Measurements from ENCODE around the gene WNT9B. TPM values are rescaled to one million over a fixed set of nuclear protein-coding genes. Genes with fewer than 3 reads are reported as not detected.

Gene WNT9B
- total RNA-seq, 1 experiment from 2014 or later, result not detected

DNA sequence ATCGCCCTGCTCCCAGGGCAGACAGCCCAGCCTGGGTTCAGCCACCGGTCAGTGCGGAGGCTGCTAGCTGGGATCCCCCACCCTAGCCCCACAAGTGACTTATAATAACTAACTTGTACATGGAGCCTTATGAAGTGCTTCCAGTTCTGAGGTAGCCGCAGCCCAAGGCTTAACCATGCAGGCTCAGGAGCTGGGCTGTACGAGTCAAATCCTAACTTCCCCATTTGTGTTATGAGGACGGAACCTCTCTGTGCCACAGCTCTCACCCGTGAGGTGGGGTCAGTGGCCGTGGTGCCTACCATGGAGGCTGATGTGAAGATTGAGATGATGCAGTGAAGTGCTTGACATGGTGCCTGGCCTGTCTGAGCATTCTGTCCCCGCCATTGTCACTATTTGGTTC is 43.8 kb downstream of the WNT9B start:
- H3K36me3 ChIP-seq (ENCODE audit: low read depth, low read length), result no peaks in the 10 kb centered on the region
- TF ChIP-seq, protein P1, sequence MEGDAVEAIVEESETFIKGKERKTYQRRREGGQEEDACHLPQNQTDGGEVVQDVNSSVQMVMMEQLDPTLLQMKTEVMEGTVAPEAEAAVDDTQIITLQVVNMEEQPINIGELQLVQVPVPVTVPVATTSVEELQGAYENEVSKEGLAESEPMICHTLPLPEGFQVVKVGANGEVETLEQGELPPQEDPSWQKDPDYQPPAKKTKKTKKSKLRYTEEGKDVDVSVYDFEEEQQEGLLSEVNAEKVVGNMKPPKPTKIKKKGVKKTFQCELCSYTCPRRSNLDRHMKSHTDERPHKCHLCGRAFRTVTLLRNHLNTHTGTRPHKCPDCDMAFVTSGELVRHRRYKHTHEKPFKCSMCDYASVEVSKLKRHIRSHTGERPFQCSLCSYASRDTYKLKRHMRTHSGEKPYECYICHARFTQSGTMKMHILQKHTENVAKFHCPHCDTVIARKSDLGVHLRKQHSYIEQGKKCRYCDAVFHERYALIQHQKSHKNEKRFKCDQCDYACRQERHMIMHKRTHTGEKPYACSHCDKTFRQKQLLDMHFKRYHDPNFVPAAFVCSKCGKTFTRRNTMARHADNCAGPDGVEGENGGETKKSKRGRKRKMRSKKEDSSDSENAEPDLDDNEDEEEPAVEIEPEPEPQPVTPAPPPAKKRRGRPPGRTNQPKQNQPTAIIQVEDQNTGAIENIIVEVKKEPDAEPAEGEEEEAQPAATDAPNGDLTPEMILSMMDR (conservative IDR thresholded peaks at IDR 0.05; ENCODE audit: low read depth, low read length), result no peak
- TF ChIP-seq EZH2 (IDR thresholded peaks at IDR 0.05; ENCODE audit: low read length, unreplicated experiment), result no peak
- TF ChIP-seq EZH2phosphoT487 (IDR thresholded peaks at IDR 0.05; ENCODE audit: borderline replicate concordance, low read length), result no peak
- H3K9me3 ChIP-seq (ENCODE audit: low read length), result no peaks in the 10 kb centered on the region
- ChIA-PET POLR2A (ENCODE audit: unreplicated experiment) (interaction anchor here (0.6 kb wide), 1 partner anchor 793 kb away, joined by 3 read pairs; no protein-coding TSS in a partner anchor), CTCF (no interaction called here)
- no peak overlapping the region for H2AFZ ChIP-seq (ENCODE audit: low read length)
- H3K4me1 ChIP-seq (ENCODE audit: insufficient read depth, low read length), result no peaks in the 10 kb centered on the region
- H3K27ac ChIP-seq (ENCODE audit: low read length), result no peak overlapping the region
- no peaks in the 10 kb centered on the region for H4K20me1 ChIP-seq (ENCODE audit: low read length)
- no peak overlapping the region for H3K4me3 ChIP-seq (ENCODE audit: low read length)
- H3F3A ChIP-seq (ENCODE audit: low read length, unreplicated experiment), result no peaks in the 10 kb centered on the region
- H3K9me2 ChIP-seq (replicated peaks; ENCODE audit: low read length), result no peaks in the 10 kb centered on the region
- no peaks in the 10 kb centered on the region for H3K79me2 ChIP-seq (ENCODE audit: low read length)
- H3K9ac ChIP-seq (ENCODE audit: low read length), result no peak overlapping the region
- intact Hi-C loops (cut with micrococcal nuclease), result no loop called here
- BruUV-seq (replicated peaks), result no TSS peak
- peaks cover 63% of the 10 kb centered on the region for H3K27me3 ChIP-seq (ENCODE audit: low read length)
- H3K4me2 ChIP-seq (ENCODE audit: low read length), result no peak overlapping the region
- ATAC-seq (no peak), DNase-seq (no peak)

DNA sequence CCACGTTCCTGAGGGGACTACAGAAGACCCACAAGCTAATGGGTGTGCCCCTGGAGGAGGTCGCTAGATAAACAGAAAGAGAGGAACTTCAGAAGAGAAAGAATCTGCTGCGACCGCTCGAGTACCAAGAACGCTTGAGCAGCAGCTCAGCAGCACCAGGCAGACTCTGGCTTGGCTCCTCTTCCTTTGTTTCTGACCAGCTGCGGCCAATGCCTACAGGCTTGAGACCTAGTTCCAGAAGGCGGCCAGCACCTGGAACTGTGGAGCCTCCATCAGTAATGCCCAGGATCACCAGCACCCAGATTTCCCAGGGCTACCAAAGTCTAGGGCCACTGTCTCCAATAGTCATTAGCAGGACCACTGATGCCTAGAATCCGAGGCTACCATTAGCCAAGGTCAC is 45.6 kb downstream of the WNT9B start:
- no peak for ATAC-seq
- CTCF ChIA-PET, result no interaction called here

DNA sequence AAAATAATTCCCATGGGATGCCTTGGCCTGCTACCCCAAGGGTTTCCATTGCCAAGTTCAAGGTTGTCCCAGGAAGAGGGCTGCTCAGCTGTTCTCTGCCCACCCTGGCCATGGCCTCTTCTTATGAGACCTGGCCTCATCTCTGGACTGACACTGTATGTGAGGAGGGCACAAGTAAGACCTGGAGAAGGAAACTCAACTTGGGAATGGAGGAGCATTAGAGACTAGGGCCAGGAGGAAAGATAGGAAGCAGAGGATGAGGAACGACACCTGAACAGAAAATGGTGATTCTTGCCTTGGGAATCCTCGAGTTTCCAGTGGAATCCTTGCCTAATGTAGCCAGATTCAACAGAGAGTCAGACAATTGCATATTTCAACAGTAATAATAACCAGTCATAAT is 47.0 kb downstream of the WNT9B start:
- H3K4me3 ChIP-seq (ENCODE audit: low read length), result no peak overlapping the region
- H3K9me2 ChIP-seq (replicated peaks; ENCODE audit: low read length), result no peaks in the 10 kb centered on the region
- ChIA-PET CTCF (no interaction called here), POLR2A (ENCODE audit: unreplicated experiment) (no interaction called here)
- H2AFZ ChIP-seq (ENCODE audit: low read length), result no peak overlapping the region
- H3K9me3 ChIP-seq (ENCODE audit: low read length), result no peaks in the 10 kb centered on the region
- no peak for TF ChIP-seq EZH2 (IDR thresholded peaks at IDR 0.05; ENCODE audit: low read length, unreplicated experiment)
- no peak for TF ChIP-seq EZH2phosphoT487 (IDR thresholded peaks at IDR 0.05; ENCODE audit: borderline replicate concordance, low read length)
- TF ChIP-seq, protein P1 (conservative IDR thresholded peaks at IDR 0.05; ENCODE audit: low read depth, low read length), result no peak
- no peak for DNase-seq
- no peaks in the 10 kb centered on the region for H3K79me2 ChIP-seq (ENCODE audit: low read length)
- no peak overlapping the region for H3K4me2 ChIP-seq (ENCODE audit: low read length)
- no peak overlapping the region for H3K27ac ChIP-seq (ENCODE audit: low read length)
- H3K4me1 ChIP-seq (ENCODE audit: insufficient read depth, low read length), result no peaks in the 10 kb centered on the region
- H3K36me3 ChIP-seq (ENCODE audit: low read depth, low read length), result no peaks in the 10 kb centered on the region
- no TSS peak for BruUV-seq (replicated peaks)
- intact Hi-C loops (cut with micrococcal nuclease), result no loop called here
- H3F3A ChIP-seq (ENCODE audit: low read length, unreplicated experiment), result no peaks in the 10 kb centered on the region
- H3K9ac ChIP-seq (ENCODE audit: low read length), result no peak overlapping the region
- peaks cover 34% of the 10 kb centered on the region for H3K27me3 ChIP-seq (ENCODE audit: low read length)
- no peak for ATAC-seq
- no peaks in the 10 kb centered on the region for H4K20me1 ChIP-seq (ENCODE audit: low read length)

More for the DNA sequence above, 45.6 kb downstream of the WNT9B start:
- Histone ChIP-seq H3K9me3 (ENCODE audit: low read length) (no peaks in the 10 kb centered on the region), H3K4me1 (ENCODE audit: insufficient read depth, low read length) (no peaks in the 10 kb centered on the region), H3K9me2 (replicated peaks; ENCODE audit: low read length) (no peaks in the 10 kb centered on the region), H4K20me1 (ENCODE audit: low read length) (no peaks in the 10 kb centered on the region), H3K4me3 (ENCODE audit: low read length) (no peak overlapping the region), H3K36me3 (ENCODE audit: low read depth, low read length) (no peaks in the 10 kb centered on the region), H3K9ac (ENCODE audit: low read length) (no peak overlapping the region), H3K27ac (ENCODE audit: low read length) (no peak overlapping the region), H2AFZ (ENCODE audit: low read length) (no peak overlapping the region), H3K79me2 (ENCODE audit: low read length) (no peaks in the 10 kb centered on the region), H3K27me3 (ENCODE audit: low read length) (peaks cover 47% of the 10 kb centered on the region), H3K4me2 (ENCODE audit: low read length) (no peak overlapping the region), H3F3A (ENCODE audit: low read length, unreplicated experiment) (no peaks in the 10 kb centered on the region)
- no peak for DNase-seq
- POLR2A ChIA-PET (ENCODE audit: unreplicated experiment), result no interaction called here
- no peak for TF ChIP-seq EZH2 (IDR thresholded peaks at IDR 0.05; ENCODE audit: low read length, unreplicated experiment)
- TF ChIP-seq, protein P1 (conservative IDR thresholded peaks at IDR 0.05; ENCODE audit: low read depth, low read length), result no peak
- intact Hi-C loops (cut with micrococcal nuclease), result no loop called here
- no TSS peak for BruUV-seq (replicated peaks)
